Effector memory CD8-positive, alpha-beta T cell (primary cell): ENCODE data around the gene HTT-AS.
"Not testable (repeated sequence)": the region's sequence is repeated elsewhere in the genome, so short reads cannot be mapped to it uniquely, and the experiment has no call there.

Experiments used
- ATAC-seq: fragments of 150-1000 bp; cut with Tn5 transposase; replicated peaks from 2 replicates; pipeline ENCODE4 v1.10.0; 2021; ENCODE audit warnings: mild to moderate bottlenecking, moderate library complexity
- DNase-seq, 3 experiments: peaks; one replicate each; pipeline ENCODE4 v3.0.0; 2021
- H3K27ac Mint-ChIP-seq, 2 donors: one replicate each; pipeline ENCODE4 v1.8.0; 2022; ENCODE audit warnings: mild to moderate bottlenecking in 2 of 2, mixed read lengths in 2 of 2, moderate library complexity in 2 of 2
- H3K27me3 Mint-ChIP-seq, 2 donors: one replicate each; pipeline ENCODE4 v1.8.0; 2022; ENCODE audit warnings: mixed read lengths in 2 of 2
- H3K36me3 Mint-ChIP-seq: one replicate; pipeline ENCODE4 v1.8.0; 2022; ENCODE audit warnings: mild to moderate bottlenecking, moderate library complexity, mixed read lengths; ENCODE audit not compliant: insufficient read depth
- H3K4me1 Mint-ChIP-seq, 2 donors: one replicate each; pipeline ENCODE4 v1.8.0; 2022; ENCODE audit warnings: low read depth in 2 of 2, mixed read lengths in 2 of 2
- H3K4me3 Mint-ChIP-seq, 2 donors: one replicate each; pipeline ENCODE4 v1.8.0; 2022; ENCODE audit warnings: mild to moderate bottlenecking in 2 of 2, mixed read lengths in 2 of 2, moderate library complexity in 2 of 2
- H3K9me3 Mint-ChIP-seq, 2 donors: one replicate each; pipeline ENCODE4 v1.8.0; 2022; ENCODE audit warnings: mixed read lengths in 2 of 2

HTT-AS gene

DNA sequence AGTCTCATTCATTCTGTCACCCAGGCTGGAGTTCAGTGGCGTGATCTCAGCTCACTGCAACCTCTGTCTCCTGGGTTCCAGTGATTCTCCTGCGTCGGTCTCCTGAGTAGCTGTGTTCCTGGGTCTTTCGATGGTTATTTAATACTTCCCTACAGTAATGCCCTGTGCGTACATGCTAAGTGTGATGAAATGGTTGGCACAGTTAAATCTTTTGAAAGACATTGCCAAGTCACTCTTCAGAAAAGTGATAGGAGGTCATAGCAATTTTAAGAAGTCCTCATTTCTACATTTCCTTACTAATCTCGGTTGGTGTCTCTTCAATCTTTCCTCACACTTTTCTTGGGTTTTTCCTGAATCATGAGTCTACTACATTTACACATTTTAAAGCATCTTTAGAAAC lies 14.4 kb downstream of the HTT-AS start:
- ATAC-seq (no peak), DNase-seq (no peak)
- peaks cover 14 to 30% of the 10 kb centered on the region in 2 donors for H3K27me3 Mint-ChIP-seq
- no peak overlapping the region for H3K4me3 Mint-ChIP-seq
- H3K9me3 Mint-ChIP-seq, result no peaks in the 10 kb centered on the region
- H3K36me3 Mint-ChIP-seq, result peaks cover 3% of the 10 kb centered on the region
- no peak overlapping the region for H3K27ac Mint-ChIP-seq
- no peaks in the 10 kb centered on the region for H3K4me1 Mint-ChIP-seq

DNA sequence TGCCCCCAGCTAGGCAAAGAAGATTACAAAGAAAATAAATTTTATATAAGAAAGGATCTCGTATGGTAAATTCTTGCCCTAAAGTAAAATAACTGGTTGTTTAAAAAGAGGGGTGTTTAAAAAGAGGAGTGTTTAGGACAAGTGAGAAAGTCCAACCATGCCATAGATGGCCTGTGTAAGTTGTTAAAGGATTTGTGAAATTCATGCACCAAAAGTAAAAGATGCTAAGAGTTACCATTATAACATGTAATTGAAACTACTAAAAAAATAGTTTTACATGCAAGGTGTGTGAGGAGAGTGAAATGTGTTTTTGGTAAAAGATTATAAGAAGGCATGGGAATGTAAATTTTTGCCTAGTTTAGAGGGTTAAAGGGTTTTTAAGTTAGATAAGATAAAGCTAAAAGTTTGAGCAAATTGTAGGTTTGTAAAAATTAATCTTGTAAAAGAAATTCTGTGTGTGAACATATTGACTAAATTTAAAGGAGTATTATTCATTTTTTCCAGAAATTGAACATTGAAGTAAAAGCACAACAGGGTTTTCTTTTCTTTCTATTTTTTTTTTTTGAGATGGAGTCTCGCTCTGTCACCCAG lies 20.1 kb downstream of the HTT-AS start:
- no peak for DNase-seq
- Mint-ChIP-seq H3K9me3 (no peaks in the 10 kb centered on the region), H3K27me3 (peaks cover 0 to 4% of the 10 kb centered on the region in 2 donors), H3K4me1 (no peaks in the 10 kb centered on the region), H3K27ac (no peak overlapping the region), H3K36me3 (no peaks in the 10 kb centered on the region), H3K4me3 (no peak overlapping the region)
- ATAC-seq, result no peak

DNA sequence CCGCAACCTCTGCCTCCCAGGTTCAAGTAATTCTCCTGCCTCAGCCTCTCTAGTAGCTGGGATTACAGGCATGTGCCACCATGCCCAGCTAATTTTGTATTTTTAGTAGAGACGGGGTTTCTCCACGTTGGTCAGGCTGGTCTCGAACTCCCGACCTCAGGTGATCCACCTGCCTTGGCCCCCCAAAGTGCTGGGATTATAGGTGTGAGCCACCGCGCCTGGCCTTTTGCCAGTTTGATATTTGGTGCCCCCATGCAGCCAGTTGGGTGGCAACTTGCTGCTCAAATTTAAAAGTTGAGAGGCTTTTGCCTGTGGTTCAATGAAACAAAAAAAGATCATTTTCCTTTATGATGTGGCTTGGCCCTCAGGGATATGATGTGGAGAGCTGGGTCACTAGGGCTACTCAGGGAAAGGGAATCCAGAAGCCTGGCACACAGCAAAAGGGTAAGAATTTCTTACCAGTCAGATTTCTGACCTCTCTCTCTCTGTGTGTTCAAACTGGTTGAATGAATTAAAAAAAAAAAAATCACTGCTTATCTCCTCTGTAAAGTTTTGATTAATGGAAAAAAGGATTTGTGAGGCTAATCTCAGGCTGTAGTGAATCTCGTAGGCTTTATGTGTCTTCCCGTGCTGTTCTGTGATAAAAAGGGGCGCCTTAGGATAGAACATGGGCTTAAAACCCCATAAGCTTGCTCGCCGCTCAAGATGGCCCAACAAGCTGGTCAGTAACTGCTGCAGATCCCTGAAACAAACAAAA lies 23.0 kb downstream of the HTT-AS start:
- not testable (repeated sequence) for DNase-seq, H3K4me3 Mint-ChIP-seq, ATAC-seq, H3K27ac Mint-ChIP-seq, H3K36me3 Mint-ChIP-seq, H3K27me3 Mint-ChIP-seq, H3K9me3 Mint-ChIP-seq, H3K4me1 Mint-ChIP-seq

DNA sequence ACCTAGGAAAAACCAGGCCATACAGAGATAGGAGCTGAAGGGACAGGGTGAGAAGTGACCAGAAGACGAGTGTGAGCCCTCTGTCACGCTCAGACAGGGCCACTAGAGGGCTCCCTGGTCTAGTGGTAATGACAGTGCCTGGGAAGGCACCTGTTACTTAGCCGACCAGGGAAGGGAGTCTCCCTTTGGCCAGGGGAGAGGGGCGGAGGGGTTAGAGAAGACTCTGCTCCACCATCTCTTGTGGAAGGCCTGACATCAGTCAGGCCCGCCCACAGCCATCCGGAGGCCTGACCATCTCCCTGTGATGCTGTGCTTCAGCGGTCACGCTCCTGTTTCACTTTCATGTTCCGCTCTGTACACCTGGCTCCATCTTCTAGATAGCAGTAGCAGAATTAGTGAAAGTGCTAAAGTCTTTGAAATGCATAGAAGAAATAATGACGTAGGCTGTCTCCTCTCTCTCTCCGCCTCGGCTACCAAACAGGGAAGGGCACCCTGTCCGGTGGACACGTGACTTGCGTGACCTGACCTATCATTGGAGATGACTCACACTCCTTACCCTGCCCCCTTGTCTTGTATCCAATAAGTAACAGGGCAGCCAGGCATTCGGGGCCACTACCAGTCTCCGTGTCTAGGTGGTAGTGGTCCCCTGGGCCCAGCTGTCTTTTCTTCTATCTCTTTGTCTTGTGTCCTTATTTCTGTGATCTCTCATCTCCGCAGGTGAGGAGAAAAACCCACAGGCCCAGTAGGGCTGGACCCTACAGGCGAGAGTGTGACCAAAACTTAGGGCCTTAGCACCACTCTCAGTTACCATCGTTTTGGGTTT lies 26.7 kb downstream of the HTT-AS start:
- H3K27ac Mint-ChIP-seq, result peak overlapping the region; percentile 78 to 94
- H3K9me3 Mint-ChIP-seq, result peaks cover 0 to 5% of the 10 kb centered on the region in 2 donors
- ATAC-seq (peak; percentile 72), DNase-seq (peak; percentile 68 to 69 (median 69))
- H3K36me3 Mint-ChIP-seq, result peaks cover 15% of the 10 kb centered on the region
- peak overlapping the region; percentile 74 to 84 for H3K4me3 Mint-ChIP-seq
- H3K27me3 Mint-ChIP-seq, result peaks cover 0 to 4% of the 10 kb centered on the region in 2 donors
- H3K4me1 Mint-ChIP-seq, result peaks cover 23 to 24% of the 10 kb centered on the region in 2 donors

DNA sequence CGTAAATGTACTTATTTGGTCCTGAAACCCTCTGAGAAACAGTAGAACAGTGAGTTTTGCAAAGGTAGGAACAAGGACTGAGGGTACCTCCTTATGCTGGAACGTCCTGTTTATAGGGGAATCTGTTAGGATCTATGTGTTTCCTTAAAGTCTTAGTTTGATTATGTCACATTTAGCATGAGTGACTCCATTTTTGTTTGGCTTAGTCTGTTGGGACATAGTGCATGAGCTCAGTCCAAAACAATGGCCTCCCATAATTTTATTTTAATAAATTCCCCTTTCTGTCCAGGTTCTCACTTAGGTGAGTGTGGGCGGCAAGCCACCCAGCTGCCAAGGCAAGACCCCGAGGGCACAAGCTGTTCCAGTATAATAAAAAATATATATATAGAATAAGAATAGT lies 27.7 kb downstream of the HTT-AS start:
- no peak for ATAC-seq
- H3K9me3 Mint-ChIP-seq, result peaks cover 0 to 5% of the 10 kb centered on the region in 2 donors
- H3K4me3 Mint-ChIP-seq, result peak overlapping the region; percentile 76 to 84
- peaks cover 15% of the 10 kb centered on the region for H3K36me3 Mint-ChIP-seq
- H3K27ac Mint-ChIP-seq, result peak overlapping the region; percentile 78 to 94
- H3K27me3 Mint-ChIP-seq, result peaks cover 1 to 6% of the 10 kb centered on the region in 2 donors
- DNase-seq, result no peak
- H3K4me1 Mint-ChIP-seq, result peaks cover 31 to 32% of the 10 kb centered on the region in 2 donors

DNA sequence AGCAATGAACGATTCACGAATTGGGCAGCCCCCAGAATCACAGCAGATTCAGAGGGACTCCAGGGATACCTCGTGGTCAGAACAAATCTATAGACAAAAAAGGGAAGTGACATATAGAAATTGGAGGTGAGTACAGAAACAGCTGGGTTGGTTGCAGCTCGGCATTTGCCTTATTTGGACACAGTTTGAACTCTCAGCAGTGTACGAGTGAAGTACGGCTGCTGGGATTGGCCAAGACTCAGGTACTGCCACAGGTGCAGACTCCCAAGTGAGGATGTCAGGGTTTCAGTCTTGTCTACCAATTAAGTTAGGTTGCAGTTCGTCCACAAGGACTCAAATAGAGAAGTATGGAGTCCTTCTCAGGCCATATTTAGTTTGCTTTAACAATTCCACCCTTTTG lies 28.2 kb downstream of the HTT-AS start:
- Mint-ChIP-seq H3K27me3 (peaks cover 0 to 7% of the 10 kb centered on the region in 2 donors), H3K27ac (peak overlapping the region; percentile 93 to 94), H3K4me3 (peak overlapping the region; percentile 66 to 76)

DNA sequence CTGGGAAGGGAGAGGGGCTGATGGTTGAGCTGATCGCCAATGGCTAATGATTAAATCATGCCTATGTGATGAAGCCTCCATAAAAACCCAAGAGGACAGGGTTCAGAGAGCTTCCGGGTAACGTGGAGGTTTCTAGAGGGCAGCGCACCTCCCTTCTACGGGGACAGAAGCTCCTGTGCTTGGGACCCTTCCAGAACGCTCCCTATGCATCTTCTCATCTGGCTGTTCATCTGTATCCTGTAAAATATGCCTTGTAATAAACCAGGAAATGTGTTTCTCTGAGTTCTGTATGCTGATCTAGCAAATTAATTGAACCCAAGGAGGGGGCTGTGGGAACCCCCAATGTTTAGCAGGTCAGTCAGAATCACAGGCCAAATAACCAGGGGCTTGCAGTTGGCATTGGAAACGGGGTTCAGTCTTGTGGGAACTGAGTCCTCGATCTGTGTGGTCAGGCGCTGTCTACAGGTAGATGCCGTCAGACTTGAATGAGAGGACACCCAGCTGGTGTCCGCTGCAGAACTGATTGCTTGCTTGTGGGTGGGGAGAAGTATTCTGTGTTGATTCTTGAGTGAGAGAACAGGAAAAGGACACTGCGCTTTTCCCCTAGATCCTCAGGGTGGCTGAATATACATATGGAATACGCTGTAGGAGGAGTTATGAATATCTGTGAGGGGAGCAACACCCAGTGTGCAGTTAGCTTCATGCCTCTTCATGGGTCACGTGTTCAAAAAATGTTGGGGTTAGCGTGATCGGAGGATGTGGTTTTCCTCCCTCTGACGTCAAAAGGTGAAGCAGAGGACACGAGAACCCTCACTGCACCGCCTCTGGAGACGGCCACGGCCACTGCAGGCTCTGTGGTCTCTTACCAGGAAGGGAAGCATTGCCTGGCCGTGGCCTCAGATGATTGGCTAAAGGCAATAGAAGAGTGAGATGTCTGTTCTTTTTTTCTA lies 29.2 kb downstream of the HTT-AS start:
- peak overlapping the region; percentile 93 to 94 for H3K27ac Mint-ChIP-seq
- ATAC-seq (peak; percentile 81), DNase-seq (peak; percentile 81 to 83 (median 81))
- H3K9me3 Mint-ChIP-seq, result peaks cover 0 to 5% of the 10 kb centered on the region in 2 donors
- peaks cover 32 to 34% of the 10 kb centered on the region in 2 donors for H3K4me1 Mint-ChIP-seq
- peaks cover 0 to 7% of the 10 kb centered on the region in 2 donors for H3K27me3 Mint-ChIP-seq
- peaks cover 17% of the 10 kb centered on the region for H3K36me3 Mint-ChIP-seq
- peak overlapping the region; percentile 66 to 76 for H3K4me3 Mint-ChIP-seq

More for the DNA sequence above, 28.2 kb downstream of the HTT-AS start:
- peaks cover 0 to 5% of the 10 kb centered on the region in 2 donors for H3K9me3 Mint-ChIP-seq
- H3K4me1 Mint-ChIP-seq, result peaks cover 32 to 34% of the 10 kb centered on the region in 2 donors
- no peak for DNase-seq
- H3K36me3 Mint-ChIP-seq, result peaks cover 16% of the 10 kb centered on the region
- ATAC-seq, result no peak

DNA sequence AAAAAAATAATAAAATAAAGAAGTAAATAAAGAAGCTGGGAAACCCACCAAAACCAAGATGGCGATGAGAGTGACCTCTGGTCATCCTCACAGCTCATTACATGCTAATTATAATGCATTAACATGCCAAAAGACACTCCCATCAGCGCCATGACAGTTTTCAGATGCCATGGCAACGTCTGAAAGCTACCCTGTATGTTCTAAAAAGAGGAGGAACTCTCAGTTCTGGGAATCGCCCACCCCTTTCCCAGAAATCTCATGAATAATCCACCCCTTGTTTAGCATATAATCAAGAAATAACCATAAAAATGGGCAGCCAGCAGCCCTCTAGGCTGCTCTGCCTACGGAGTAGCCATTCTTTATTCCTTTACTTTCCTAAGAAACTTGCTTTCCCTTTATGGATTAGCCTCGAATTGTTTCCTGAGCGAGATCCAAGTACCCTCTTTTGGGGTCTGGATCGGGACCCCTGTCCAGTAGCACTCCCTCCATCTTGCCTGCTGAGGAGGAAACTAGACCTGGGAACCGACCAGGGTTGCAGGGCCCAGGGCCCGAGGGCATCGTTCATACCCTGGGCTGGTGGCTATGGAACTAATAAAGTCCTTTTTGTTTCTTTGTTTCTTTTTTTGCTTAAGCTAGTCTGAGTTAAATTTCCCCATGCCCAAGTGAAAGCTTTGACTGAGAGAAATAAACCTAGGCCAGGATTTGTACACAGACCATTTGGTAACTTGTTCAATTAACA lies 30.9 kb downstream of the HTT-AS start:
- H3K27me3 Mint-ChIP-seq, result peaks cover under 1 to 10% of the 10 kb centered on the region in 2 donors
- no peak overlapping the region for H3K27ac Mint-ChIP-seq
- H3K4me1 Mint-ChIP-seq, result peaks cover 32 to 34% of the 10 kb centered on the region in 2 donors
- peak overlapping the region in 1 of 2 donors; percentile 5 for H3K4me3 Mint-ChIP-seq
- H3K9me3 Mint-ChIP-seq, result peaks cover 0 to 5% of the 10 kb centered on the region in 2 donors
- DNase-seq (no peak), ATAC-seq (no peak)
- H3K36me3 Mint-ChIP-seq, result peaks cover 17% of the 10 kb centered on the region

DNA sequence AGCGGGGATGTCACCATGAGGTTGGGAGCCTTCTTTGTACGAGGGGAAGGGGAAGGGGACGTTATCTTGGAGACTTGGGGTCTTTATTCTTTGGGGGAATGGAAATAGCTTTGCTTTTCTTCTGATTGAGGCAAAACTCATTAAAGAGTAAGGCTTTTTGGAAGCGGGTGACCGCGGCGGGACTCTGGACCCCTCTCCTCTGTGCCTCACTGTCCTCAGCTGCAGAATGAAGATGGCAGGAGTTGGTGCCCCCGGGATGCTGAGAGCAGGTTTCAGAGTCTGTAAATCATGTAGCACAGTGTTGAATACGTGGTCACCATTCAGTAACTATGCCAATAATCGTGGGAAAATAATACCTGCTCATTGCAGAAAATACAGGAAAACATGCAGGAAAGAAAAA lies 32.1 kb downstream of the HTT-AS start:
- no peak for DNase-seq
- peaks cover 33 to 34% of the 10 kb centered on the region in 2 donors for H3K4me1 Mint-ChIP-seq

DNA sequence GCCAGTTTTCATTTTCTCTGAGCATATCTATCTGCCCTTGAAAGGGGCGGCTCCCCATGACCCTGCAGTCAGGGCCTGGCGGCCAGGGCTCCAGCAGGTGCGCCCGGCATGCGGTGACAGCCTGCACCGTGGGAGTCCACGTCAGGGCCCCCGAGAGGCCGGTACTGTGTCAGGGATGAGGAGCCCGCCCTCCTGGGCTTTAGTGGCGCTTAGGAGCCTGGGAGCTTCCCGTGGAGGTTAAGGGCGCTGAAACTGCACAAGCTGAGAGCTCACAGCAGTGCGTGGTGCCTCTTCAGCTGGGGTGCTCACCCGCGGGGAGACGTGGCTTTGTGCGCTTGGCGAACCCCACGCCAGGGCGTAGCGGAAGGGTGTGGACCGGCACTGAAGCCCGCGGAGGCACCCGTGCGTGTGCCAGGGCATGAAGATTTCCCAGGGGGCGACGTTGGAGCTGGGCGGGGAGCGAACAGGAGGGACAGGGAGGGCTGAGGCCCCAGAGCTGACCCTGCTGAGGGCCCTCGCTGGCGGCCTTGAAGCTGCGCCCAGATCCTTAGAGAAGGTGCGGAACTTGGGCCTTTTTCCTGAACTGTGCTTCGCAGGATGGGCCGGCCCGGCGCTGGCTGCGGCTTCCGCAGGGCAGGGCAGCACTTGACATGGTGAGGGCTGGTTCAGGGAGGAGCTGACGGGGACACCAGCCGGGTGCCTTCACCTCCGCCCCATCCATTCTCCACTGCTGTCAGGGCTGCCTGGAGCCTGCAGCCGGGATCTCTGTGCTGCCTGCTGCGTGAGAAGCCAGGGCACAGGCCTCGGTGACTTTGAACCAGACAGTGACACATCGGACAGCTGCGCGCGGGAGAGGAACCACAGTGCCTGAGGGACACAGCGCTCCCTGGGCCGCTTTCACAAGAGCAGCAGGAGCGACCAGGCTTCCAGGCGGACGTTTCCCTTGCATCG lies 32.9 kb downstream of the HTT-AS start:
- peak overlapping the region; percentile 76 to 88 for H3K4me3 Mint-ChIP-seq
- peaks cover 36 to 37% of the 10 kb centered on the region in 2 donors for H3K4me1 Mint-ChIP-seq
- H3K27ac Mint-ChIP-seq, result peak overlapping the region; percentile 90 to 94
- ATAC-seq (peak; percentile 47), DNase-seq (peak; percentile 15 to 30 (median 28))
- H3K9me3 Mint-ChIP-seq, result peaks cover 0 to 5% of the 10 kb centered on the region in 2 donors
- peaks cover 17 to 30% of the 10 kb centered on the region in 2 donors for H3K27me3 Mint-ChIP-seq
- H3K36me3 Mint-ChIP-seq, result peaks cover 18% of the 10 kb centered on the region

More for the DNA sequence above, 32.1 kb downstream of the HTT-AS start:
- Mint-ChIP-seq H3K4me3 (peak overlapping the region; percentile 76 to 88), H3K36me3 (peaks cover 13% of the 10 kb centered on the region), H3K9me3 (peaks cover 0 to 5% of the 10 kb centered on the region in 2 donors), H3K27ac (peak overlapping the region; percentile 90 to 94), H3K27me3 (peaks cover 12 to 22% of the 10 kb centered on the region in 2 donors)
- ATAC-seq, result no peak
